Mesothelial cell of epicardium (in vitro differentiated cells): ENCODE measurements around the gene ATAD3A. TPM values are rescaled to one million over a fixed set of nuclear protein-coding genes. Genes with fewer than 3 reads are reported as not detected.
"Not testable (repeated sequence)": the region's sequence is repeated elsewhere in the genome, so short reads cannot be mapped to it uniquely, and the experiment has no call there.

Experiments
- DNase-seq, 2 experiments: peaks; one replicate each; pipeline ENCODE4 v3.0.0; 2021; ENCODE audit warnings: low spot score in 2 of 2; ENCODE audit not compliant: unreplicated experiment in 2 of 2
- H3K27ac Mint-ChIP-seq: 2 replicates; pipeline ENCODE4 v1.8.0; 2021; ENCODE audit warnings: mixed read lengths
- H3K27me3 Mint-ChIP-seq: 2 replicates; pipeline ENCODE4 v1.8.0; 2021; ENCODE audit warnings: low read depth, mixed read lengths
- H3K36me3 Mint-ChIP-seq: 2 replicates; pipeline ENCODE4 v1.8.0; 2021; ENCODE audit warnings: mixed read lengths
- H3K4me1 Mint-ChIP-seq: 2 replicates; pipeline ENCODE4 v1.8.0; 2021; ENCODE audit warnings: mixed read lengths
- H3K4me3 Mint-ChIP-seq: 2 replicates; pipeline ENCODE4 v1.8.0; 2021; ENCODE audit warnings: mild to moderate bottlenecking, moderate library complexity, mixed read lengths
- H3K9me3 Mint-ChIP-seq: 2 replicates; pipeline ENCODE4 v1.8.0; 2021; ENCODE audit warnings: mixed read lengths
- total RNA-seq: library from RNA; stranded (reverse); gene quantifications from 3 replicates; pipeline ENCODE4 v1.2.1, GENCODE V29; 2021
- TF ChIP-seq, protein P1 (sequence below): fragments of 200-600 bp; sonication (generic); IDR thresholded peaks from one replicate; pipeline ENCODE4 v1.5.0; 2021; ENCODE audit warnings: antibody characterized with exemption; ENCODE audit not compliant: unreplicated experiment

ATAD3A gene
- total RNA-seq, 1 donor from 2014 or later = 35.3 TPM

DNA sequence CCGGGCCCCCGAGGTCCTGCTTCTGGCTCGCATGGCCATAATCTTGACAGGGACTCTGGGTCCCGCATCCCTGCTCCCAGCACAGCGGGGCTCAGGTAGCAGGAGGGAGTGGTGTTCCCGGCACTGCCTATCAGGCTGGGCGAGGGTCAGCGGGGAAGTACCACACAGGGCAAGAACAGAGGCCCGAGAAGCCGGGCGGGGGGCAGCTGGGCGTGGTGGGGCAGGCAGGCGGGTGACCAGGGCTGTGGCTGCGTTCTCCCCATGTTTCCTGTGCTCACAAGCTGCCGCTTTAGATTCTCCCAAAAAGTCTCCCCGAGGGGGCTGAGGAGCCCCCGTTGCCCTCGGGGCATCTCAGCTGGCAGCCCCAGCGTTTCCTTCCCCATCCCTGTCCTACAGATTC lies 22.1 kb upstream of the ATAD3A start:
- TF ChIP-seq, protein P1, sequence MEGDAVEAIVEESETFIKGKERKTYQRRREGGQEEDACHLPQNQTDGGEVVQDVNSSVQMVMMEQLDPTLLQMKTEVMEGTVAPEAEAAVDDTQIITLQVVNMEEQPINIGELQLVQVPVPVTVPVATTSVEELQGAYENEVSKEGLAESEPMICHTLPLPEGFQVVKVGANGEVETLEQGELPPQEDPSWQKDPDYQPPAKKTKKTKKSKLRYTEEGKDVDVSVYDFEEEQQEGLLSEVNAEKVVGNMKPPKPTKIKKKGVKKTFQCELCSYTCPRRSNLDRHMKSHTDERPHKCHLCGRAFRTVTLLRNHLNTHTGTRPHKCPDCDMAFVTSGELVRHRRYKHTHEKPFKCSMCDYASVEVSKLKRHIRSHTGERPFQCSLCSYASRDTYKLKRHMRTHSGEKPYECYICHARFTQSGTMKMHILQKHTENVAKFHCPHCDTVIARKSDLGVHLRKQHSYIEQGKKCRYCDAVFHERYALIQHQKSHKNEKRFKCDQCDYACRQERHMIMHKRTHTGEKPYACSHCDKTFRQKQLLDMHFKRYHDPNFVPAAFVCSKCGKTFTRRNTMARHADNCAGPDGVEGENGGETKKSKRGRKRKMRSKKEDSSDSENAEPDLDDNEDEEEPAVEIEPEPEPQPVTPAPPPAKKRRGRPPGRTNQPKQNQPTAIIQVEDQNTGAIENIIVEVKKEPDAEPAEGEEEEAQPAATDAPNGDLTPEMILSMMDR = no peak
- Mint-ChIP-seq H3K27ac (no peak overlapping the region), H3K27me3 (no peaks in the 10 kb centered on the region), H3K4me3 (no peak overlapping the region), H3K4me1 (no peaks in the 10 kb centered on the region), H3K9me3 (peaks cover 9% of the 10 kb centered on the region), H3K36me3 (peaks cover 39% of the 10 kb centered on the region)
- no peak for DNase-seq

DNA sequence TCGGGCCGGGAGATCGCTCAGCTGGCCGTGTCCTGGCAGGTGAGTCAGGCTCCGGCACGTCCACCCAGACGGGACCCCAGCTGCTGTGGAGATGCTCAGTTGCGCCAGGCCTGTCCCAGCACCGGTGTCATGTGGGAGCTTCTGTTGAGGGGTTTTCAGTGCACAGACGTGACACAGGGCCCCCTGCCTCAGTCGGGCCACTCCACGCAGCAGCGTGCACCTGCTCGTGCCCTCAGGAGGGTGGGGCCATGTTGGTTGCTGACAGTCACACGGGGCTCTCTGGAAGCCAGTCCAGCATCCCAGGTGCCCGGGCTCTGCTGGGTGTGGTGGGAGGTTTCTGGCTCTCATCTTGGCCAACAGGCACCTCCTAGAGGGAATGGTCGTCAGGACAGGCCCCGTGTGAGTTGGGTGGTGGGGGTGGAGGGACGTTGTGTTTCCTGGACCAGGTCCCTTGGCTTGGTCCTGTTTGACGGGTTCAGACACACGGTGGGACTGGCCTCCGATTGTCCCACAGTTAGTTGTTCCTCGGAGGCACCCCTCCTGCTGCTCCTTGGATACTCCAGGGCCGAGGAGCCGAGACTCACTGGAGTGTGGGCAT lies 21.2 kb upstream of the ATAD3A start:
- Mint-ChIP-seq H3K27me3 (no peaks in the 10 kb centered on the region), H3K4me1 (no peaks in the 10 kb centered on the region), H3K4me3 (no peak overlapping the region), H3K36me3 (peaks cover 39% of the 10 kb centered on the region), H3K9me3 (peaks cover 9% of the 10 kb centered on the region), H3K27ac (no peak overlapping the region)
- no peak for DNase-seq
- TF ChIP-seq, protein P1 = no peak

DNA sequence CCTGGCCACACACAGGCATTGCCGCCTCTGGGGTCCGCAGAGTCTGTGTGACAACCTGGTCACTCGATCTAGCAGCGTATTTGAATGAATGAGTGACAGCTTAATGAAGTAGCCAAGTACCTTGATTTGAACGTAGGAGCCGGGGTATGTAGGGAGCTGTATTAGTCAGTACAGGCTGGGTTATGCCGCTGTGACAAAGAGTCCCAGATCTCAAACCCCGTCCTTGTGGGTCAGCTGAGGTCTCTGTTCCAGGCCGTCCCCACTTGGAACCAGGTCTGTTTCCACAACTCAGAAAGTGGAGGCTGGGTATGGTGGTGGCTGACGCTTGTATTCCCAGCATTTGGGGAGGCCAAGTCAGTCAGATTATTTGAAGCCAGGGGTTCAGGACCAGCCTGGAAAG lies 20.4 kb upstream of the ATAD3A start:
- no peak for DNase-seq
- H3K27ac Mint-ChIP-seq = no peak overlapping the region
- H3K4me1 Mint-ChIP-seq = no peaks in the 10 kb centered on the region
- no peak overlapping the region for H3K4me3 Mint-ChIP-seq
- peaks cover 39% of the 10 kb centered on the region for H3K36me3 Mint-ChIP-seq
- H3K27me3 Mint-ChIP-seq = no peaks in the 10 kb centered on the region
- TF ChIP-seq, protein P1 = no peak
- peaks cover 9% of the 10 kb centered on the region for H3K9me3 Mint-ChIP-seq

DNA sequence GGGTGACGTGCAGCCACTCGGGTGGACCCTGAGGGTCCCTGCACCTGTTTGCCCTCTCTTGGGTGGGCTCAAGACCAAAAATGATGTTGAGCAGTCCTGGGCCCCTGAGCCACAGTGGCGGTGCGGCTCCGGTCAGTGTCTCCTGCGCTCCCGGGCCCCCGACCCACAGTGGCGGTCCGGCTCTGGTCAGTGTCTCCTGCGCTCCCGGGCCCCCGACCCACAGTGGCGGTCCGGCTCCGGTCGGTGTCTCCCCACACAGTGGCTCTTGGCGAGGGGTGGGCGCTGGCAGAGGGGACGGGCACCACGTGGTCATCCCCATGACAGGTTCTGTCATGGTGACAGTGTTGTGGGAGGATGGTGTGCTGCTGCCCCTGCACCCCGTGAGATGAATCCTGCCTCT lies 17.7 kb upstream of the ATAD3A start:
- H3K36me3 Mint-ChIP-seq = peaks cover 39% of the 10 kb centered on the region

DNA sequence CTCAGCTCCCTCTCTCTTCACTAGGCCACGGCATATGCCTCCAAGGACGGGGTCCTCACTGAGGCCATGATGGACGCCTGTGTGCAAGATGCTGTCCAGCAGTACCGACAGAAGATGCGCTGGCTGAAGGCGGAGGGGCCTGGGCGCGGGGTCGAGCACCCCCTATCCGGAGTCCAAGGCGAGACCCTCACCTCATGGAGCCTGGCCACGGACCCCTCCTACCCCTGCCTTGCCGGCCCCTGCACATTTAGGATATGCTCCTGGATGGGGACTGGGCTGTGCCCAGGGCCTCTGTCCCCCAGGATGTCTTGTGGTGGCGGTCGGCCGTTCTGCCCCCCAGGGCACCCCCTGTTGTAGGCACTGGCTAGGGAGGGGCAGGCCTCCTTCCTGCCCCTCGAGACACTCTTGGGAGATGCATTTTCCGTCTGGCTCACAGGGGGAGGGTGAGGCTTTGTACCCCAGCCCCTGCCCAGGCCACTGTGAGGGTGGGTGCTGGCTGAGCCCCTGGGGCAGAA lies 16.4 kb upstream of the ATAD3A start:
- H3K9me3 Mint-ChIP-seq, DNase-seq, H3K4me1 Mint-ChIP-seq, H3K4me3 Mint-ChIP-seq, H3K27ac Mint-ChIP-seq, H3K27me3 Mint-ChIP-seq: not testable (repeated sequence)
- H3K36me3 Mint-ChIP-seq = peaks cover 33% of the 10 kb centered on the region

More for the DNA sequence above, 17.7 kb upstream of the ATAD3A start:
- not testable (repeated sequence) for H3K27ac Mint-ChIP-seq, H3K9me3 Mint-ChIP-seq, DNase-seq, H3K4me3 Mint-ChIP-seq, H3K27me3 Mint-ChIP-seq, H3K4me1 Mint-ChIP-seq

DNA sequence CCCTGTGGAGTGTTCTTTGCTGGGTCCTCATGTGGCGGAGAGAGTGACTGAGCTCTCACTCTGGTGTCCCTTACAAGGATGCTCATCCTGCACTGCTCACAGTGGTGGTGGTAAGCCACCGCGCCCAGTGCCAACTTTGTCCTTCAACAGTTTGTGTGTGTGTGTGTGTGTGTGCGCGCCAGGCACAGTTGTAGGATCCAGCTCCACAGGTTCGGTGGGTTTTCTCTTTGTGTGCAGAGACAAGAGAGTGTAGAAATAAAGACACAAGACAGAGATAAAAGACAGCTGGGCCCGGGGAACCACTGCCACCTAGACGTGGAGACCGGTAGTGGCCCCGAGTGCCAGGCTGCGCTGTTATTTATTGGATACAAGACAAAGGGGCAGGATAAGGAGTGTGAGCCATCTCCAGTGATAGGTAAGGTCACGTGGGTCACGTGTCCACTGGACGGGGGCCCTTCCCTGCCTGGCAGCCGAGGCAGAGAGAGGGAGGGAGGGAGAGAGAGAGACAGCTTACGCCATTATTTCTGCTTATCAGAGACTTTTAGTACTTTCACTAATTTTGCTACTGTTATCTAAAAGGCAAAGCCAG lies 7.1 kb upstream of the ATAD3A start:
- not testable (repeated sequence) for H3K9me3 Mint-ChIP-seq, H3K36me3 Mint-ChIP-seq, H3K4me1 Mint-ChIP-seq, H3K27me3 Mint-ChIP-seq
- Mint-ChIP-seq H3K4me3 (peak overlapping the region; percentile 59), H3K27ac (peak overlapping the region; percentile 96)
- peak; percentile 42 to 81 for DNase-seq
- TF ChIP-seq, protein P1 = peak; percentile 56

DNA sequence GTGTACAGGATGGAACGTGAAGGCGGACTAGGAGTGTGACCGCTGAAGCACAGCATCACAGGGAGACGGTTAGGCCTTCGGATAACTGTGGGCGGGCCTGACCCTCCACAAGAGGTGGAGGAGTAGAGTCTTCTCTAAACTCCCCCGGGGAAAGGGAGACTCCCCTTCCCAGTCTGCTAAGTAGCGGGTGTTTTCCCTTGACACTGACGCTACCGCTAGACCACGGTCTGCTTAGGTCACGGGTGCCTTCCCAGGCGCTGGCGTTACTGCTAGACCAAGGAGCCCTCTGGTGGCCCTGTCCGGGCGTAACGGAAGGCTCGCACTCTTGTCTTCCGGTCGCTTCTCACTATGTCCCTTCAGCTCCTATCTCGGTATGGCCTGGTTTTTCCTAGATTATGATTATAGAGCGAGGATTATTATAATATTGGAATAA lies 6.6 kb upstream of the ATAD3A start:
- not testable (repeated sequence) for H3K4me1 Mint-ChIP-seq, H3K27me3 Mint-ChIP-seq, DNase-seq, H3K36me3 Mint-ChIP-seq, H3K9me3 Mint-ChIP-seq
- H3K4me3 Mint-ChIP-seq = peak overlapping the region; percentile 59
- peak overlapping the region; percentile 96 for H3K27ac Mint-ChIP-seq

DNA sequence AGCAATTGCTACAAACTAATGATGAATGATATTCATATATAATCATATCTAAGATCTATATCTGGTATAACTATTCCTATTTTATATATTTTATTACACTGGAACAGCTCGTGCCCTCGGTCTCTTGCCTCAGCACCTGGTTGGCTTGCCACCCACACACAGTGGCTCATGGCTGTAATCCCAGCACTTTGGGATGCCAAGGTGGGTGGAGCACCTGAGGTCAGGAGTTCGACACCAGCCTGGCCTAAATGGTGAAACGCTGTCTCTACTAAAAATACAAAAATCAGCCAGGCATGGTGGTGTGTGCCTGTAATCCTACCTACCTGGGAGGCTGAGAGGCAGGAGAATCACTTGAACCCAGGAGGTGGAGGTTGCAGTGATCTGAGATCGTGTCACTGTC lies 6.2 kb upstream of the ATAD3A start:
- Mint-ChIP-seq H3K4me1 (peaks cover 11% of the 10 kb centered on the region), H3K27ac (peak overlapping the region; percentile 96), H3K4me3 (peak overlapping the region; percentile 59)
- H3K27me3 Mint-ChIP-seq, H3K36me3 Mint-ChIP-seq, H3K9me3 Mint-ChIP-seq, DNase-seq: not testable (repeated sequence)
